Common myeloid progenitor, CD34-positive (primary cell): ENCODE measurements around the gene KMT2D.

Experiments
- CTCF ChIA-PET: fragments of 350-600 bp; sonication (Branson Sonifier 250); formaldehyde crosslinking; loops from one replicate; lab custom pipeline; 2021; ENCODE audit warnings: antibody characterized with exemption; lab: Charles Lee
- POLR2A ChIA-PET: fragments of 350-600 bp; sonication (Branson Sonifier 250); formaldehyde crosslinking; loops from one replicate; lab custom pipeline; 2021; ENCODE audit warnings: antibody characterized with exemption; lab: Charles Lee
- DNase-seq, 3 donors: peaks; one replicate each; pipeline versions ENCODE4 v3.0.0 to v3.0.0-alpha.2; 2013
- H3K27ac ChIP-seq, 2 experiments: 1 replicate in 1 of 2; 2 replicates in 1 of 2; pipeline ENCODE4 v1.7.0; 2013; ENCODE audit warnings: inconsistent platforms in 2 of 2, low read length in 2 of 2, mild to moderate bottlenecking in 2 of 2, low read depth in 1 of 2, moderate library complexity in 1 of 2; ENCODE audit not compliant: severe bottlenecking in 2 of 2, insufficient read depth in 1 of 2, poor library complexity in 1 of 2
- H3K27me3 ChIP-seq, 5 experiments: replicated peaks in 2 of 5; 1 replicate in 3 of 5; 2 replicates in 2 of 5; pipeline versions ENCODE4 v1.6.1 to v1.7.0; 2013; ENCODE audit warnings: low read length in 4 of 5, mild to moderate bottlenecking in 2 of 5, moderate library complexity in 2 of 5, inconsistent platforms in 1 of 5; ENCODE audit not compliant: insufficient read depth in 5 of 5, control insufficient read depth in 4 of 5
- H3K36me3 ChIP-seq, 4 experiments: 1 replicate in 2 of 4; 2 replicates in 2 of 4; pipeline versions ENCODE4 v1.6.1 to v1.7.0; 2013; ENCODE audit warnings: low read length in 3 of 4, control low read depth in 1 of 4, mild to moderate bottlenecking in 1 of 4; ENCODE audit not compliant: control insufficient read depth in 4 of 4, insufficient read depth in 4 of 4
- H3K4me1 ChIP-seq, 4 experiments: 1 replicate in 3 of 4; 2 replicates in 1 of 4; pipeline versions ENCODE4 v1.6.1 to v1.7.1; 2013; ENCODE audit warnings: low read length in 3 of 4, mild to moderate bottlenecking in 3 of 4, control low read depth in 1 of 4, inconsistent platforms in 1 of 4, moderate library complexity in 1 of 4; ENCODE audit not compliant: control insufficient read depth in 4 of 4, insufficient read depth in 4 of 4; ENCODE audit errors: control extremely low read depth in 1 of 4
- H3K4me3 ChIP-seq, 7 experiments: 1 replicate in 4 of 7; 2 replicates in 3 of 7; pipeline versions ENCODE4 v1.5.1 to v1.7.0; 2013; ENCODE audit warnings: mild to moderate bottlenecking in 7 of 7, low read length in 6 of 7, moderate library complexity in 6 of 7, inconsistent platforms in 2 of 7, low read depth in 2 of 7, control low read depth in 1 of 7; ENCODE audit not compliant: insufficient read depth in 4 of 7, control insufficient read depth in 1 of 7; ENCODE audit errors: extremely low read depth in 1 of 7
- H3K9me3 ChIP-seq, 5 experiments: 1 replicate in 4 of 5; 2 replicates in 1 of 5; pipeline versions ENCODE4 v1.6.1 to v1.7.1; 2013; ENCODE audit warnings: low read length in 4 of 5, mild to moderate bottlenecking in 2 of 5, inconsistent platforms in 1 of 5, low read depth in 1 of 5, moderate library complexity in 1 of 5; ENCODE audit not compliant: control insufficient read depth in 4 of 5, insufficient read depth in 2 of 5; ENCODE audit errors: control extremely low read depth in 1 of 5
- WGBS: methylation state at CpG from one replicate; pipeline ENCODE4 v1.1.5; 2013; ENCODE audit not compliant: insufficient coverage; 5-methylcytosine and 5-hydroxymethylcytosine counted together

KMT2D gene

GRCh38 chr12:49026678-49027480, 33.7 kb downstream of the KMT2D start:
- POLR2A ChIA-PET = interaction anchor here (3.4 kb wide), 1 partner anchor 7 kb away, joined by 14 read pairs; the partner anchor contains the start of gene PRKAG1
- no peak overlapping the region for H3K27ac ChIP-seq
- no peaks in the 10 kb centered on the region for H3K27me3 ChIP-seq
- 98% methylated on average over 23 of the region's 26 CpGs for WGBS
- H3K4me1 ChIP-seq = no peaks in the 10 kb centered on the region
- H3K36me3 ChIP-seq = peaks cover 24 to 99% (median 83%) of the 10 kb centered on the region in 4 experiments
- DNase-seq = no peak
- H3K4me3 ChIP-seq = no peak overlapping the region
- CTCF ChIA-PET = interaction anchor here (1.2 to 8.6 kb wide), 5 partner anchors 9 to 43 kb away, joined by 4 to 148 read pairs (median 9); partner anchors contain the start of gene DDN
- H3K9me3 ChIP-seq = no peaks in the 10 kb centered on the region

- POLR2A ChIA-PET = no interaction called here
Observed at GRCh38 chr12:49026101-49026500, 34.5 kb downstream of the KMT2D start.

GRCh38 chr12:49025463-49025862, 35.1 kb downstream of the KMT2D start:
- Histone ChIP-seq H3K27ac (no peak overlapping the region), H3K9me3 (no peaks in the 10 kb centered on the region), H3K4me3 (no peak overlapping the region), H3K36me3 (peaks cover 25 to 95% (median 76%) of the 10 kb centered on the region in 4 experiments), H3K4me1 (peaks cover 0 to 7% (median 4%) of the 10 kb centered on the region in 4 experiments), H3K27me3 (no peaks in the 10 kb centered on the region)
- POLR2A ChIA-PET = no interaction called here
- DNase-seq = no peak
- WGBS = 100% methylated on average over 1 of the region's 4 CpGs
- CTCF ChIA-PET = interaction anchor here (0.6 to 8.6 kb wide), 4 partner anchors 13 to 956 kb away, joined by 3 to 148 read pairs (median 40); partner anchors contain the start of gene DDN

More at GRCh38 chr12:49026101-49026500, 34.5 kb downstream of the KMT2D start:
- CTCF ChIA-PET = interaction anchor here (2.3 to 8.6 kb wide), 4 partner anchors 12 to 38 kb away, joined by 9 to 148 read pairs (median 49); partner anchors contain the start of gene DDN
- no peak for DNase-seq
- WGBS = 99% methylated on average over 21 of the region's 21 CpGs
- Histone ChIP-seq H3K36me3 (peaks cover 25 to 99% (median 82%) of the 10 kb centered on the region in 4 experiments), H3K27ac (no peak overlapping the region), H3K9me3 (no peaks in the 10 kb centered on the region), H3K4me3 (no peak overlapping the region), H3K4me1 (peaks cover 0 to under 1% (median 0%) of the 10 kb centered on the region in 4 experiments), H3K27me3 (no peaks in the 10 kb centered on the region)

GRCh38 chr12:49024543-49024942, 36.1 kb downstream of the KMT2D start:
- H3K4me1 ChIP-seq = peaks cover 0 to 12% (median 10%) of the 10 kb centered on the region in 4 experiments
- ChIA-PET CTCF (interaction anchor here (3.9 to 8.6 kb wide), 4 partner anchors 7 to 26 kb away, joined by 27 to 148 read pairs (median 61); partner anchors contain the start of gene DDN), POLR2A (interaction anchor here (1.1 kb wide), 1 partner anchor 22 kb away, joined by 3 read pairs; no protein-coding TSS in a partner anchor)
- no peaks in the 10 kb centered on the region for H3K9me3 ChIP-seq
- WGBS = 95% methylated on average over 8 of the region's 12 CpGs
- no peak overlapping the region for H3K27ac ChIP-seq
- no peak for DNase-seq
- H3K4me3 ChIP-seq = no peak overlapping the region
- no peaks in the 10 kb centered on the region for H3K27me3 ChIP-seq
- H3K36me3 ChIP-seq = peaks cover 23 to 87% (median 67%) of the 10 kb centered on the region in 4 experiments

GRCh38 chr12:49023812-49024211, 36.8 kb downstream of the KMT2D start:
- ChIA-PET CTCF (interaction anchor here (0.9 to 8.6 kb wide), 7 partner anchors 8 to 40 kb away, joined by 3 to 148 read pairs (median 27); partner anchors contain the start of gene DDN), POLR2A (interaction anchor here (1.1 kb wide), 1 partner anchor 23 kb away, joined by 3 read pairs; no protein-coding TSS in a partner anchor)
- Histone ChIP-seq H3K36me3 (peaks cover 23 to 80% (median 61%) of the 10 kb centered on the region in 4 experiments), H3K27me3 (no peaks in the 10 kb centered on the region), H3K9me3 (no peaks in the 10 kb centered on the region), H3K4me3 (no peak overlapping the region), H3K4me1 (peaks cover 0 to 18% (median 17%) of the 10 kb centered on the region in 4 experiments), H3K27ac (peak overlapping the region in 1 of 2 experiments; percentile 6)
- WGBS = no CpG with 5 or more reads among the region's 2 CpGs
- DNase-seq = no peak

- DNase-seq = no peak
- Histone ChIP-seq H3K4me1 (peaks cover 3 to 26% (median 24%) of the 10 kb centered on the region in 4 experiments), H3K27ac (no peak overlapping the region), H3K27me3 (no peaks in the 10 kb centered on the region), H3K9me3 (no peaks in the 10 kb centered on the region), H3K4me3 (no peak overlapping the region), H3K36me3 (peaks cover 19 to 69% (median 49%) of the 10 kb centered on the region in 4 experiments)
- POLR2A ChIA-PET = no interaction called here
- WGBS = 97% methylated on average over 15 of the region's 15 CpGs
- CTCF ChIA-PET = interaction anchor here (1.2 to 8.6 kb wide), 8 partner anchors 9 to 53 kb away, joined by 3 to 148 read pairs (median 18); partner anchors contain the start of gene DDN
Observed at GRCh38 chr12:49022558-49023178, 37.9 kb downstream of the KMT2D start.
